HL-60 (cell line): ENCODE results near the gene IGF2BP3.

Experiments
- DNase-seq, 2 experiments: peaks; one replicate each; pipeline ENCODE4 v3.0.0-alpha.2; 2010 to 2020; ENCODE audit warnings: low read depth in 1 of 2, low spot score in 1 of 2
- H3K27ac ChIP-seq: fragments of 250-450 bp; sonication (Bioruptor Pico); replicated peaks from 2 replicates; pipeline ENCODE4 v1.5.1; 2020; ENCODE audit warnings: mild to moderate bottlenecking, moderate library complexity
- H3K27me3 ChIP-seq: fragments of 250-450 bp; sonication (Bioruptor Pico); 2 replicates; pipeline ENCODE4 v1.5.1; 2021; ENCODE audit warnings: mild to moderate bottlenecking, moderate library complexity; ENCODE audit not compliant: insufficient read depth, poor library complexity, severe bottlenecking
- H3K4me3 ChIP-seq: replicated peaks from 2 replicates; pipeline ENCODE4 v1.5.1; 2011; ENCODE audit warnings: mild to moderate bottlenecking, control low read depth, low read length; ENCODE audit not compliant: insufficient read depth
- GABPA ChIP-seq: IDR thresholded peaks from 2 replicates; pipeline ENCODE4 v1.6.1; 2012; ENCODE audit warnings: low read depth
- POLR2AphosphoS5 ChIP-seq: IDR thresholded peaks from 2 replicates; pipeline ENCODE4 v1.6.1; 2012; ENCODE audit warnings: low read depth
- SPI1 ChIP-seq: IDR thresholded peaks from 2 replicates; pipeline ENCODE4 v1.6.1; 2012; ENCODE audit warnings: low read depth, mild to moderate bottlenecking, borderline replicate concordance
- TF ChIP-seq, protein P1 (sequence below): IDR thresholded peaks from 2 replicates; pipeline ENCODE4 v1.6.1; 2012; ENCODE audit warnings: low read depth; ENCODE audit not compliant: insufficient replicate concordance
- TF ChIP-seq, protein P2 (sequence below): IDR thresholded peaks from one replicate; pipeline ENCODE4 v1.5.1; 2011; ENCODE audit warnings: low read length, control low read depth, inconsistent platforms; ENCODE audit not compliant: insufficient read depth

The IGF2BP3 gene

GRCh38 chr7:23486002-23486773 lies 15.9 kb upstream of the IGF2BP3 start:
- DNase-seq: no peak
- Histone ChIP-seq H3K4me3 (no peak overlapping the region), H3K27me3 (no peaks in the 10 kb centered on the region), H3K27ac (no peak overlapping the region)
- TF ChIP-seq, protein P1, sequence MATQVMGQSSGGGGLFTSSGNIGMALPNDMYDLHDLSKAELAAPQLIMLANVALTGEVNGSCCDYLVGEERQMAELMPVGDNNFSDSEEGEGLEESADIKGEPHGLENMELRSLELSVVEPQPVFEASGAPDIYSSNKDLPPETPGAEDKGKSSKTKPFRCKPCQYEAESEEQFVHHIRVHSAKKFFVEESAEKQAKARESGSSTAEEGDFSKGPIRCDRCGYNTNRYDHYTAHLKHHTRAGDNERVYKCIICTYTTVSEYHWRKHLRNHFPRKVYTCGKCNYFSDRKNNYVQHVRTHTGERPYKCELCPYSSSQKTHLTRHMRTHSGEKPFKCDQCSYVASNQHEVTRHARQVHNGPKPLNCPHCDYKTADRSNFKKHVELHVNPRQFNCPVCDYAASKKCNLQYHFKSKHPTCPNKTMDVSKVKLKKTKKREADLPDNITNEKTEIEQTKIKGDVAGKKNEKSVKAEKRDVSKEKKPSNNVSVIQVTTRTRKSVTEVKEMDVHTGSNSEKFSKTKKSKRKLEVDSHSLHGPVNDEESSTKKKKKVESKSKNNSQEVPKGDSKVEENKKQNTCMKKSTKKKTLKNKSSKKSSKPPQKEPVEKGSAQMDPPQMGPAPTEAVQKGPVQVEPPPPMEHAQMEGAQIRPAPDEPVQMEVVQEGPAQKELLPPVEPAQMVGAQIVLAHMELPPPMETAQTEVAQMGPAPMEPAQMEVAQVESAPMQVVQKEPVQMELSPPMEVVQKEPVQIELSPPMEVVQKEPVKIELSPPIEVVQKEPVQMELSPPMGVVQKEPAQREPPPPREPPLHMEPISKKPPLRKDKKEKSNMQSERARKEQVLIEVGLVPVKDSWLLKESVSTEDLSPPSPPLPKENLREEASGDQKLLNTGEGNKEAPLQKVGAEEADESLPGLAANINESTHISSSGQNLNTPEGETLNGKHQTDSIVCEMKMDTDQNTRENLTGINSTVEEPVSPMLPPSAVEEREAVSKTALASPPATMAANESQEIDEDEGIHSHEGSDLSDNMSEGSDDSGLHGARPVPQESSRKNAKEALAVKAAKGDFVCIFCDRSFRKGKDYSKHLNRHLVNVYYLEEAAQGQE: no peak
- no peak for TF ChIP-seq GABPA
- no peak for TF ChIP-seq SPI1
- TF ChIP-seq POLR2AphosphoS5: no peak
- TF ChIP-seq, protein P2, sequence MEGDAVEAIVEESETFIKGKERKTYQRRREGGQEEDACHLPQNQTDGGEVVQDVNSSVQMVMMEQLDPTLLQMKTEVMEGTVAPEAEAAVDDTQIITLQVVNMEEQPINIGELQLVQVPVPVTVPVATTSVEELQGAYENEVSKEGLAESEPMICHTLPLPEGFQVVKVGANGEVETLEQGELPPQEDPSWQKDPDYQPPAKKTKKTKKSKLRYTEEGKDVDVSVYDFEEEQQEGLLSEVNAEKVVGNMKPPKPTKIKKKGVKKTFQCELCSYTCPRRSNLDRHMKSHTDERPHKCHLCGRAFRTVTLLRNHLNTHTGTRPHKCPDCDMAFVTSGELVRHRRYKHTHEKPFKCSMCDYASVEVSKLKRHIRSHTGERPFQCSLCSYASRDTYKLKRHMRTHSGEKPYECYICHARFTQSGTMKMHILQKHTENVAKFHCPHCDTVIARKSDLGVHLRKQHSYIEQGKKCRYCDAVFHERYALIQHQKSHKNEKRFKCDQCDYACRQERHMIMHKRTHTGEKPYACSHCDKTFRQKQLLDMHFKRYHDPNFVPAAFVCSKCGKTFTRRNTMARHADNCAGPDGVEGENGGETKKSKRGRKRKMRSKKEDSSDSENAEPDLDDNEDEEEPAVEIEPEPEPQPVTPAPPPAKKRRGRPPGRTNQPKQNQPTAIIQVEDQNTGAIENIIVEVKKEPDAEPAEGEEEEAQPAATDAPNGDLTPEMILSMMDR: no peak

DNA sequence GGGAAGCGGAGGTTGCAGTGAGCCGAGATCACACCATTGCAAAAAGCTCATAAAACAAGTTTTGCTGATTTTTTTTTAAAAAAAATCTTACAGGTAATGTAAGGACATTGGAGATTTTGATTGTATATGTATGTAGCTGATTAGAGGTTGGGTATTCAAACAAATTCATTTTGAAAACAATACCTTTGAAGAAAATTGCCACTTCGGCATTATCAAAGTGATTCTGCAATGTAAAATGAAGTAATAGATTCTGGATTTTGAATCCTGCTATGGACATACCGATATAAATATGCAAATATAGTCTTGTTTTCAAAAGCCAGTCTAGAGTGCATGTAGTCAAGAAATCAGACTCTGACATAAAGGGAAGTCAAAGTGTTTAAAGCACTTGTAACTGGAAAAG lies 12.4 kb upstream of the IGF2BP3 start:
- no peak overlapping the region for H3K27ac ChIP-seq
- TF ChIP-seq POLR2AphosphoS5: no peak
- TF ChIP-seq GABPA: no peak
- TF ChIP-seq, protein P1: no peak
- TF ChIP-seq, protein P2: no peak
- TF ChIP-seq SPI1: no peak
- no peak overlapping the region for H3K4me3 ChIP-seq
- H3K27me3 ChIP-seq: no peaks in the 10 kb centered on the region
- no peak for DNase-seq

DNA sequence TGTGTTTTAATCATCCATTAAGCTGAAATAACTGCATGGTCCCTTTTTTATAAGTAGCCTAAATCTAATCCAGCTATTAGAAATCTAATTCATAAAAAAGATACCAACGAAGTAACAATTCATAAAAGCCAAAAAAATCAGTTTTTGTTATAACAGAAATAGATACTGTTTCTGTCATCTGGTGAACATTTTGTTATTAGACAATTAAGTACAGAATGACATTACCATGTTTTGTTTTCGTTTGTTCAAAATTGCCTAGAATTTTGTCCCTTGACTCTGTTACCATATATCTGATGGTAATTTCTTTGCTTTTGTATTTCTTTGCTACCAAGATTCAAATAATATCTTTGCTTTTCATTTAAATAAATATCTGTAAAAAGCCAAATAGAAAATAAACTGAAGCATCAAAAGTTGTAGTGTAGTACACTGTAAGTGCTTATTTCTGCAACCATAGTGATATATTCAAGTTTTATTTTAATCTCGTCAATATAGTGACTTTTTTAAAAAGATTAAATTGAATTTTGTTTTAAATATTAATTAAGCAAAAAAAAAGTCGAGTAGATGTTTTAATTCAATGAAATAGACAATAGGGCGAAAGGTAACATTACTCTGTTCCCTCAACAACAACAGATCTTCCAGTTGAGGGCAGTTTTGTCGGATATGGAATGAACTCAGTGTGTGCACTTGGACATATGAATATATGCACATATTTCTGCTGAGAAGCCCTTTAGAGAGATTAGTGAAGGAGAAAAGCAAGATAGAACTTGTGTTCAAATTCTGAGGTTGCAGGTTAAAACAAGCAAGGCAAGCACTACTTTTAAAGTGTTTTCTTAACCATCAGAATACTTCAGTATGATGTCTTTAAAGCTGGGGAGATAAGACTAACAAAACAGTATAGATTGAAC lies 7.9 kb upstream of the IGF2BP3 start:
- Histone ChIP-seq H3K27me3 (no peaks in the 10 kb centered on the region), H3K27ac (no peak overlapping the region), H3K4me3 (no peak overlapping the region)
- TF ChIP-seq, protein P2: no peak
- TF ChIP-seq, protein P1: no peak
- no peak for TF ChIP-seq POLR2AphosphoS5
- DNase-seq: no peak
